Measurements from ENCODE around the gene DPP9. TPM values are rescaled to one million over a fixed set of nuclear protein-coding genes. Genes with fewer than 3 reads are reported as not detected.

The DPP9 gene
- total and polyA plus RNA-seq, 2 of the 13 experiments (the other 11 are each of a cell fraction or from before 2014, with no cell fraction given): 8.4 to 25.8 TPM

DNA sequence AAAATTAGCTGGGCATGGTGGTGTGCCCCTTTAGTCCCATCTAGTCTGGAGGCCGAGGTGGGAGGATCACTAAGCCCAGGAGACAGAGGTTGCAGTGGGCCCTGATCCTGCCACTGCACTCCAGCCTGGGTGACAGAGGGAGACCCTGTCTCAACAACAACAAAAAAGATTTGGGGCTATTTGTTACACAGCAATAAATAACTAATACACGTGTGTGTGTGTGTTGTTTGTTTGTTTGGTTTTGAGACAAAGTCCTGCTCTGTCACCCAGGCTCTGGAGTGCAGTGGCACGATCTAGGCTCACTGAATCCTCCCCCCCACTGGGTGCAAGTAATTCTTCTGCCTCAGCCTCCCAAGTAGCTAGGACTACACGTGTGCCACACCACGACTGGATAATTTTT is 35.0 kb upstream of the DPP9 start:
- no peak overlapping the region for H3K4me2 ChIP-seq (ENCODE audit: low read depth, low read length)
- H3K27ac ChIP-seq (ENCODE audit: extremely low read length, insufficient read depth, low read length): no peak overlapping the region
- no peaks in the 10 kb centered on the region for H3K36me3 ChIP-seq (replicated peaks in 1 of 2; ENCODE audit: control insufficient read depth in 1 of 2, insufficient read depth in 2 of 2, low read length in 2 of 2)
- no peak for ATAC-seq
- no peak overlapping the region for H3K9ac ChIP-seq (ENCODE audit: insufficient read depth, low read depth, low read length)
- TF ChIP-seq RNF2 (conservative IDR thresholded peaks at IDR 0.05; ENCODE audit: low read depth) (no peak), RFX3 (CRISPR knock-in tag; IDR thresholded peaks at IDR 0.05) (no peak), EP300 (IDR thresholded peaks at IDR 0.05; ENCODE audit: low read depth in 2 of 2, low read length in 2 of 2) (no peak), EP300 (CRISPR knock-in tag; IDR thresholded peaks at IDR 0.05; ENCODE audit: borderline replicate concordance) (no peak), RBAK (CRISPR knock-in tag; IDR thresholded peaks at IDR 0.05) (peak; percentile 77; the same call in 1 of the 2 replicates), RXRB (CRISPR knock-in tag; IDR thresholded peaks at IDR 0.05; ENCODE audit: borderline replicate concordance) (no peak), ZNF30 (CRISPR knock-in tag; IDR thresholded peaks at IDR 0.05) (no peak)
- TF ChIP-seq, protein P1, sequence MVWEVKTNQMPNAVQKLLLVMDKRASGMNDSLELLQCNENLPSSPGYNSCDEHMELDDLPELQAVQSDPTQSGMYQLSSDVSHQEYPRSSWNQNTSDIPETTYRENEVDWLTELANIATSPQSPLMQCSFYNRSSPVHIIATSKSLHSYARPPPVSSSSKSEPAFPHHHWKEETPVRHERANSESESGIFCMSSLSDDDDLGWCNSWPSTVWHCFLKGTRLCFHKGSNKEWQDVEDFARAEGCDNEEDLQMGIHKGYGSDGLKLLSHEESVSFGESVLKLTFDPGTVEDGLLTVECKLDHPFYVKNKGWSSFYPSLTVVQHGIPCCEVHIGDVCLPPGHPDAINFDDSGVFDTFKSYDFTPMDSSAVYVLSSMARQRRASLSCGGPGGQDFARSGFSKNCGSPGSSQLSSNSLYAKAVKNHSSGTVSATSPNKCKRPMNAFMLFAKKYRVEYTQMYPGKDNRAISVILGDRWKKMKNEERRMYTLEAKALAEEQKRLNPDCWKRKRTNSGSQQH (CRISPR knock-in tag; IDR thresholded peaks at IDR 0.05; ENCODE audit: low read depth): no peak
- intact Hi-C loops (cut with micrococcal nuclease; ENCODE audit: unreplicated experiment) (no loop called here), in situ Hi-C loops (cut with HindIII; ENCODE audit: extremely low pct_ligation_motif_present, low pct_unique_long_range_greater_than_20kb) (no loop called here)
- H2AFZ ChIP-seq (ENCODE audit: low read length): no peak overlapping the region
- ChIA-PET CTCF (ENCODE audit: low intra/inter-chr PET ratio, low total read pairs) (no interaction called here), POLR2A (no interaction called here)
- 0 out of 5 replicates have a peak, but pooled peaks cover 0 to 3% of the 10 kb centered on the region in 2 experiments for H3K27me3 ChIP-seq (ENCODE audit: control insufficient read depth in 1 of 2, insufficient read depth in 2 of 2, low read length in 2 of 2)
- WGBS (ENCODE audit: low lambda C conversion rate): 50% methylated on average over 4 of the region's 5 CpGs
- H4K20me1 ChIP-seq (ENCODE audit: insufficient read depth, low read length): no peaks in the 10 kb centered on the region
- DNase-seq (ENCODE audit: low spot score): no peak
- FAIRE-seq: no peak
- H3K4me3 ChIP-seq (replicated peaks in 1 of 3; ENCODE audit: insufficient read depth in 1 of 3, low read depth in 2 of 3, low read length in 3 of 3): no peak overlapping the region
- no peaks in the 10 kb centered on the region for H3K9me3 ChIP-seq (ENCODE audit: low read length)
- no TSS peak for BruUV-seq (replicated peaks)
- H3K4me1 ChIP-seq (ENCODE audit: insufficient read depth, low read length): peaks cover 36% of the 10 kb centered on the region
- no peaks in the 10 kb centered on the region for H3K79me2 ChIP-seq (ENCODE audit: insufficient read depth, low read length)

DNA sequence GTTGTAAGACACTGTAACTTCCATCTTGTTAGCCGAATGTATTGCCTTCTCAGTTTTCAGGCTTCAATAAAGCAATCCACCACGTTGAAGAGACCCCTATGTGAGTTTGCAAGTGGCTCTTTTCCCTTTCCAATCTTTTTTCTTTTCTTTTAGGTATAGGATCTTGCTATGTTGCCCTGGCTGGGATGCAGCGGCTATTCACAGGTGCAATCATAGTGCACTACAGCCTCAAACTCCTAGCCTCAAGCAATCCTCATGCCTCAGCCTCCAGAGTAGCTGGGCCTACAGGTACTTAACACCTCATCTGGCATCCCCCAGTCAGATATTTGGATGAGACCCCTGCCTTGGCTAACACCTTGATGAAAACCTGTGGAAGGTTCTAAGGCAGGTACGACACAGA is 34.4 kb upstream of the DPP9 start:
- no peak for FAIRE-seq
- Histone ChIP-seq H3K9ac (ENCODE audit: insufficient read depth, low read depth, low read length) (no peak overlapping the region), H3K4me2 (ENCODE audit: low read depth, low read length) (no peak overlapping the region), H3K9me3 (ENCODE audit: low read length) (no peaks in the 10 kb centered on the region), H3K27me3 (ENCODE audit: control insufficient read depth in 1 of 2, insufficient read depth in 2 of 2, low read length in 2 of 2) (0 out of 5 replicates have a peak, but pooled peaks cover 0 to 3% of the 10 kb centered on the region in 2 experiments), H3K4me3 (replicated peaks in 1 of 3; ENCODE audit: insufficient read depth in 1 of 3, low read depth in 2 of 3, low read length in 3 of 3) (no peak overlapping the region), H2AFZ (ENCODE audit: low read length) (no peak overlapping the region), H3K79me2 (ENCODE audit: insufficient read depth, low read length) (no peaks in the 10 kb centered on the region), H3K36me3 (replicated peaks in 1 of 2; ENCODE audit: control insufficient read depth in 1 of 2, insufficient read depth in 2 of 2, low read length in 2 of 2) (no peaks in the 10 kb centered on the region), H3K27ac (ENCODE audit: extremely low read length, insufficient read depth, low read length) (no peak overlapping the region), H3K4me1 (ENCODE audit: insufficient read depth, low read length) (peaks cover 36% of the 10 kb centered on the region), H4K20me1 (ENCODE audit: insufficient read depth, low read length) (no peaks in the 10 kb centered on the region)
- 52% methylated on average over 4 of the region's 4 CpGs for WGBS (ENCODE audit: low lambda C conversion rate)
- intact Hi-C loops (cut with micrococcal nuclease; ENCODE audit: unreplicated experiment): no loop called here
- ChIA-PET CTCF (ENCODE audit: low intra/inter-chr PET ratio, low total read pairs) (no interaction called here), POLR2A (no interaction called here)
- ATAC-seq: no peak
- no peak for DNase-seq (ENCODE audit: low spot score)
- in situ Hi-C loops (cut with HindIII; ENCODE audit: extremely low pct_ligation_motif_present, low pct_unique_long_range_greater_than_20kb): no loop called here
- BruUV-seq (replicated peaks): no TSS peak
- peak; percentile 62 for TF ChIP-seq ZNF121 (CRISPR knock-in tag; IDR thresholded peaks at IDR 0.05)
- no peak for TF ChIP-seq HHEX (CRISPR knock-in tag; IDR thresholded peaks at IDR 0.05)
